Psoas muscle (tissue), 8 donors: ENCODE data around the gene MBP. TPM values are rescaled to one million over a fixed set of nuclear protein-coding genes. Genes with fewer than 3 reads are reported as not detected.

Experiments
- ATAC-seq, 4 donors: fragments of 200-7000 bp; cut with Tn5 transposase; one replicate each; pipeline ENCODE4 v1.9.1; 2020; ENCODE audit warnings: moderate library complexity in 3 of 4, mild to moderate bottlenecking in 2 of 4
- DNase-seq, 2 donors: peaks; one replicate each; pipeline ENCODE4 v3.0.0-alpha.2; 2020
- H3K27ac ChIP-seq: fragments of 200-600 bp; one replicate; pipeline ENCODE4 v1.8.0; 2022
- H3K27me3 ChIP-seq, 3 donors: fragments of 200-600 bp in 1 of 3; one replicate each; pipeline versions ENCODE4 v1.6.1 to v1.8.0; 2013 to 2022; ENCODE audit warnings: low read length in 2 of 3, mild to moderate bottlenecking in 2 of 3, moderate library complexity in 1 of 3; ENCODE audit not compliant: insufficient read depth in 3 of 3
- H3K36me3 ChIP-seq, 2 donors: fragments of 200-600 bp in 1 of 2; one replicate each; pipeline versions ENCODE4 v1.6.1 to v1.8.0; 2013 to 2022; ENCODE audit warnings: low read depth in 1 of 2, mild to moderate bottlenecking in 1 of 2, moderate library complexity in 1 of 2; ENCODE audit not compliant: insufficient read depth in 1 of 2
- H3K4me1 ChIP-seq: fragments of 200-600 bp; one replicate; pipeline ENCODE4 v1.8.0; 2022
- H3K4me3 ChIP-seq: fragments of 200-600 bp; one replicate; pipeline ENCODE4 v1.8.0; 2022; ENCODE audit warnings: mild to moderate bottlenecking
- H3K9me3 ChIP-seq: fragments of 200-600 bp; one replicate; pipeline ENCODE4 v1.8.0; 2022
- WGBS, 3 donors: extraction: QIAGEN DNeasy Blood & Tissue Kit; methylation state at CpG; one replicate each; pipeline versions ENCODE4 v1.1.6 to v1.1.7; 2013; 5-methylcytosine and 5-hydroxymethylcytosine counted together
- intact Hi-C, 2 donors: fragments of 100-400 bp; cut with DNase I; formaldehyde crosslinking; loops; one replicate each; pipeline versions ENCODE4 v1.11.0 to v1.14.2; 2022
- polyA plus RNA-seq, 3 donors: library from polyadenylated mRNA; stranded (reverse); fragments of 200-250 nt; gene quantifications; one replicate each; pipeline ENCODE4 v1.2.3, GENCODE V29; 2013
- total RNA-seq, 4 donors: library from RNA; stranded (reverse); fragmentation: NEBNext Ultra II Directional in 2 of 4; extraction: Animal tissue kit (Norgen Biotek cat#: 25700) in 2 of 4; gene quantifications; one replicate each; pipeline versions ENCODE4 v1.2.1 to v1.2.4, GENCODE V29; 2021 to 2023
- TF ChIP-seq, protein P1 (sequence below): fragments of 200-600 bp; IDR thresholded peaks from one replicate; pipeline ENCODE4 v1.8.0; 2022; ENCODE audit warnings: antibody characterized with exemption
- donor health status: healthy with polysubstance abuse.
- donor health status: DM: no; HTN: no; CAD: no; lungs with moderate emphysema.
- donor health status: Bipolar disorder and iron deficiency.
- donor health status: healthy.
- donor health status: DM: yes; HTN: yes; CAD: no.
- donor health status: DM: no; HTN: no; CAD: no.
- donor health status: DM: no; HTN: no; CAD: no.
- donor health status: DM: yes; HTN: yes; CAD: no.

Gene MBP
- total and polyA plus RNA-seq, 7 donors, result 16.4 to 88.2 (median 51.6) TPM

DNA sequence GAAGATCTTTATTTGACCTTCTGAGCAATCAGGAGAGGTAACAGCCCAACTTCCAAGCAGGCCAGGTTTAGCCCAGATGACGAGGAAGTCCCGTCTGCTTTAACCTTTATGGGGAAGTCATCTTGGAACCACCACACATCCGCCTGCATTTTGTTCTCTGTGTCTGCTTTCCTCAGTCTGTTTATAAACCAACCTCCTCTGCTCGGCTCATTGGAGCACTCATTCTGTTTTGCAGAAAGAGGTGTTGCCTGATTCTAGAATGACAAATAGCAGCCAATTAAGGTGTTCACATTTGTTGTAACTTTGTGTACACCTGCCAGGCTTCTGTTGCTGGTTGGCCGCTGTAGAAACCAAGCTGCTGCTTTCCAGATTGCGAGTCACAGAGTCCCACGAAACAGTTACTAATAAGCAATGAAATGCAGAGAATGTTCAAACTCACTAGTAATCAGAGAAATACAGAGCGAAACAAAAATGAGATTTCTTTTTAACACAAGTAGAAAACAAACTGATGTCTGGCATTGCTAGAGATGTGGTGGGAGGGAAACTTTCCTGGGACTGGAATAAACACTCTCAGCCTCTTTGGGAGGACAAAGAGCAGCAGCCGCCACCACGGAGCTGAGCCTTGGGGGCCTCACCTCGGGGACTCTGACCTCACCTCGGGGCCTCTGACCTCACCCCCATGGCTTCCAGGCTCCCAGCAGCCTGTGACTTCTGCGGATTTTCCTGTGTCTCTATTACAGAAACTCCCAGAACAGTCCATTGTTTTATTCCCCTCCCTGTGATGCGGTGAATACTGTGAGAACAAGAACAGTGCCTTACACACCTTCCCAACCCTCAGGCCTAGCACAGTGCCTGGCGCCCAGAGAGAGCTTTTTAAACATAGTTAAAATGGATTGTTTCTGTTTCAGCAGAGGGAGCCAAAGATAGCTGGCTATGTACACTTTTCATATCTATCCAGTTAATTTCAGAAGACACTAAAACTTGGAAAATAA lies 64.0 kb downstream of the MBP start:
- H3K9me3 ChIP-seq, result no peaks in the 10 kb centered on the region
- no peaks in the 10 kb centered on the region for H3K27me3 ChIP-seq
- peaks cover 51% of the 10 kb centered on the region for H3K4me1 ChIP-seq
- intact Hi-C loops, result no loop called here
- 57 to 67% (median 58%) methylated on average over 15 of the region's 15 CpGs for WGBS, 3 donors
- DNase-seq (peak; percentile 42 to 62), ATAC-seq (peak in 2 of 4 donors; percentile 16 to 23)
- H3K36me3 ChIP-seq, result peaks cover 0 to 23% of the 10 kb centered on the region in 2 donors
- TF ChIP-seq, protein P1, sequence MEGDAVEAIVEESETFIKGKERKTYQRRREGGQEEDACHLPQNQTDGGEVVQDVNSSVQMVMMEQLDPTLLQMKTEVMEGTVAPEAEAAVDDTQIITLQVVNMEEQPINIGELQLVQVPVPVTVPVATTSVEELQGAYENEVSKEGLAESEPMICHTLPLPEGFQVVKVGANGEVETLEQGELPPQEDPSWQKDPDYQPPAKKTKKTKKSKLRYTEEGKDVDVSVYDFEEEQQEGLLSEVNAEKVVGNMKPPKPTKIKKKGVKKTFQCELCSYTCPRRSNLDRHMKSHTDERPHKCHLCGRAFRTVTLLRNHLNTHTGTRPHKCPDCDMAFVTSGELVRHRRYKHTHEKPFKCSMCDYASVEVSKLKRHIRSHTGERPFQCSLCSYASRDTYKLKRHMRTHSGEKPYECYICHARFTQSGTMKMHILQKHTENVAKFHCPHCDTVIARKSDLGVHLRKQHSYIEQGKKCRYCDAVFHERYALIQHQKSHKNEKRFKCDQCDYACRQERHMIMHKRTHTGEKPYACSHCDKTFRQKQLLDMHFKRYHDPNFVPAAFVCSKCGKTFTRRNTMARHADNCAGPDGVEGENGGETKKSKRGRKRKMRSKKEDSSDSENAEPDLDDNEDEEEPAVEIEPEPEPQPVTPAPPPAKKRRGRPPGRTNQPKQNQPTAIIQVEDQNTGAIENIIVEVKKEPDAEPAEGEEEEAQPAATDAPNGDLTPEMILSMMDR, result no peak
- no peak overlapping the region for H3K4me3 ChIP-seq
- H3K27ac ChIP-seq, result peak overlapping the region; percentile 84

DNA sequence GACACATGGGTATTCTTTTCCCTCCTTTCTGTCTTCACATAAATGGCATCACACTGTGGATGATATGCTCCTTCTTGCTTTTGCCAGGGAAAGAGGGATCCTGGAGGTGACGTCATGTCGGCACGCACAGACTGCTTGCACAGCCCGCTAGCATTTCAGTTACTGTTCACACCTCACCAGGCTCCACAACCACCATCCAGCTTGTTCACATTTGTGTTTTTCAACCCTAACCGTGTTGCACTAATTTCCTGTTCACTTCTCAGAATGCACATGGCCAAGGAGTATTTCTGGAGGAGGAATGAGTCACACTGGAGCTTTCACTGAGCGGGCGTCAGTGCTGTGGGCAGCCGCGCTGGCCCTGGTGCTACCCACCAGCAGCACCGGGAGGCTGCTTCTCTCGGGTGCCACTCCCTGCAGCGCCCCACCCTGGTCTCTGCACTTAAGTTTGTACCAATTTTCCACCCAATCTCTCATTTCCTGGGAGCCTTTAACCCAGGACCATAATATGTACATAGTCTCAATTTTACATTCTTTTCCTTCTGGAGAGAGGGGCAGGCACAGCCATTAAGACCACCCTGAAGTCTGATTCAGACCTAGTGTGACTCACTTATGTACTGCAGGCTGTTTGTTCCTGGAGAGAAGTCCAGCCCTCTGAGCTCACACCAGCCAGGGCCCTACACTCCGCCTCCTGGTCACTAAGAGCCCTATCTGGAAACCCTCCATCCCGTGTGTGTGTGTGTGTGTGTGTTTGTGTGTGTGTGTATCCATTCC lies 65.1 kb downstream of the MBP start:
- H3K27me3 ChIP-seq, result no peaks in the 10 kb centered on the region
- 31 to 62% (median 40%) methylated on average over 14 of the region's 14 CpGs for WGBS, 3 donors
- DNase-seq, result peak; percentile 70 to 73
- ATAC-seq, result peak; percentile 87 to 88 (median 88)
- peaks cover 48% of the 10 kb centered on the region for H3K4me1 ChIP-seq
- TF ChIP-seq, protein P1, result peak; percentile 22
- H3K9me3 ChIP-seq, result no peaks in the 10 kb centered on the region
- intact Hi-C loops, result no loop called here
- H3K27ac ChIP-seq, result peak overlapping the region; percentile 84
- no peak overlapping the region for H3K4me3 ChIP-seq
- peaks cover 0 to 23% of the 10 kb centered on the region in 2 donors for H3K36me3 ChIP-seq

DNA sequence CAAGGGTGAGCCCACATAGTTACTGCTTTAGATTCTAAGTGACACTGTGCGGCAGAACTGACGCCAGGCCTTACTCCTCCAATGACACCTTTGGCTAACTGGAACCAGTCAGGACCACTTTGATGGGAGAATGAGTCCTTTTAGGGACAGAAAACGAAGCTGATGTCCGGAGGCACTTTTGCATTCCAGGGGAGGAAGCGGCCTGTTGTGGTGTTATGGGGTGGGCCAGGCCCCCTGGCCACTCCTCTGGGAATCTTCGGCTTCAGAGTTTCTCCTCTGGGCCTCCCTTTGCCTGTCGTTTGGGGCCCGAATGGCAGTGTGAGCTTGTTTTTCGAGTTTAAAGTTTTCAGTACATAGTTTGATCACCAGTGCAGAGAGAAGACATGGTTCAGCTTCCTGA lies 65.9 kb downstream of the MBP start:
- Histone ChIP-seq H3K4me1 (peaks cover 48% of the 10 kb centered on the region), H3K4me3 (no peak overlapping the region), H3K27me3 (no peaks in the 10 kb centered on the region), H3K36me3 (peaks cover 0 to 23% of the 10 kb centered on the region in 2 donors), H3K27ac (peak overlapping the region; percentile 84), H3K9me3 (no peaks in the 10 kb centered on the region)
- WGBS, 3 donors, result 77 to 82% (median 80%) methylated on average over 9 of the region's 9 CpGs
- DNase-seq (no peak), ATAC-seq (no peak)
- intact Hi-C loops, result no loop called here
- TF ChIP-seq, protein P1, result no peak

DNA sequence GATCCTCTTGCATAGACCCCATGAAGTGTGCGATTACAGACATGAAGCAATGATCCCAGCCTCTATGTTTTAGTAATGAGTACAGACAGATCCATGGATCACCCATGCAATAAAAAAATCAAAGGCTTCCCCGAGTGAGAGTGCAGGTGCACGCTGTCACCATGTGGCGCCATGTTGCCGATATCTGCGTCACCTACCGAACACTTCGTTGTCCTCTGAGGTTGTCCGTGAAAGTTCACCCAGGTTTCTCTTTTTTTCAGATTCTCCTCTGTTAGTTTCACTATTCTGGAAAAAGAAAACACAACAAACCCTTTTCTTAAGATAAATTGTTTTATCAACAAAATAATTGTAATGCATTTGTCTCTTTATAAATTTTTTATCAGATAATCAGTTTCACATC lies 66.5 kb downstream of the MBP start:
- Histone ChIP-seq H3K4me3 (no peak overlapping the region), H3K4me1 (peaks cover 44% of the 10 kb centered on the region), H3K9me3 (no peaks in the 10 kb centered on the region), H3K27me3 (no peaks in the 10 kb centered on the region), H3K27ac (peak overlapping the region; percentile 84), H3K36me3 (peaks cover 0 to 23% of the 10 kb centered on the region in 2 donors)
- ATAC-seq, result no peak
- TF ChIP-seq, protein P1, result no peak
- intact Hi-C loops, result no loop called here
- 98% methylated on average over 9 of the region's 9 CpGs for WGBS, 3 donors
- DNase-seq, result no peak
